Keratinocyte (primary cell): Measurements from ENCODE around the gene C20orf141. TPM values are rescaled to one million over a fixed set of nuclear protein-coding genes. Genes with fewer than 3 reads are reported as not detected.

ENCODE experiments used
- DNase-seq: peaks from one replicate; pipeline ENCODE4 v3.0.0-alpha.2; 2011; ENCODE audit warnings: low read depth, missing footprints, low spot score
- FAIRE-seq: peaks from 2 replicates; lab custom pipeline; 2011; peaks lifted over from hg19 to GRCh38; lab: Jason Lieb, UNC
- H2AFZ ChIP-seq: 2 replicates; pipeline ENCODE4 v1.6.0; 2012; ENCODE audit warnings: low read length, control low read depth, inconsistent platforms; ENCODE audit not compliant: control insufficient read depth
- H3K27ac ChIP-seq: 2 replicates; pipeline ENCODE4 v1.5.1; 2011; ENCODE audit warnings: low read length; ENCODE audit not compliant: control insufficient read depth, insufficient read depth
- H3K27me3 ChIP-seq: 3 replicates; pipeline ENCODE4 v1.6.0; 2011; ENCODE audit warnings: low read length; ENCODE audit not compliant: control insufficient read depth, insufficient read depth; ENCODE audit errors: extremely low read depth
- H3K36me3 ChIP-seq, 2 experiments: 2 replicates in 1 of 2; 3 replicates in 1 of 2; pipeline ENCODE4 v1.5.1; 2011; ENCODE audit warnings: low read length in 2 of 2, mild to moderate bottlenecking in 1 of 2; ENCODE audit not compliant: control insufficient read depth in 2 of 2, insufficient read depth in 2 of 2; ENCODE audit errors: extremely low read depth in 1 of 2
- H3K4me1 ChIP-seq: 3 replicates; pipeline ENCODE4 v1.5.1; 2011; ENCODE audit warnings: low read length; ENCODE audit not compliant: control insufficient read depth, insufficient read depth; ENCODE audit errors: extremely low read depth
- H3K4me2 ChIP-seq: 3 replicates; pipeline ENCODE4 v1.6.0; 2011; ENCODE audit warnings: low read depth, low read length; ENCODE audit not compliant: control insufficient read depth, insufficient read depth; ENCODE audit errors: extremely low read depth
- H3K4me3 ChIP-seq, 3 experiments: fragments of 200-600 bp in 1 of 3; sonication (generic) in 1 of 3; 2 replicates in 2 of 3; 3 replicates in 1 of 3; pipeline ENCODE4 v1.5.1; 2011 to 2016; ENCODE audit warnings: low read length in 3 of 3, mild to moderate bottlenecking in 3 of 3, control low read depth in 2 of 3, inconsistent platforms in 1 of 3, low read depth in 1 of 3, mixed read lengths in 1 of 3, mixed run types in 1 of 3, moderate library complexity in 1 of 3; ENCODE audit not compliant: control insufficient read depth in 2 of 3, insufficient read depth in 2 of 3; ENCODE audit errors: extremely low read depth in 1 of 3
- H3K79me2 ChIP-seq: 2 replicates; pipeline ENCODE4 v1.6.0; 2012; ENCODE audit warnings: low read length; ENCODE audit not compliant: control insufficient read depth, insufficient read depth
- H3K9ac ChIP-seq: 3 replicates; pipeline ENCODE4 v1.6.0; 2011; ENCODE audit warnings: low read length; ENCODE audit not compliant: control insufficient read depth, insufficient read depth; ENCODE audit errors: extremely low read depth
- H3K9me1 ChIP-seq: 3 replicates; pipeline ENCODE4 v1.6.0; 2011; ENCODE audit warnings: low read length; ENCODE audit not compliant: control insufficient read depth, insufficient read depth; ENCODE audit errors: extremely low read depth
- H3K9me3 ChIP-seq: 2 replicates; pipeline ENCODE4 v1.5.1; 2012; ENCODE audit warnings: low read depth, low read length; ENCODE audit not compliant: control insufficient read depth
- H4K20me1 ChIP-seq: 3 replicates; pipeline ENCODE4 v1.6.0; 2011; ENCODE audit warnings: low read length; ENCODE audit not compliant: control insufficient read depth, insufficient read depth; ENCODE audit errors: extremely low read depth
- CTCF ChIP-seq, 3 experiments: IDR thresholded peaks in 1 of 3; conservative IDR thresholded peaks in 1 of 3; optimal IDR thresholded peaks in 1 of 3; 2 replicates in 2 of 3; 3 replicates in 1 of 3; pipeline versions ENCODE3 to v1.5.1; 2011; ENCODE audit warnings: low read length in 3 of 3, mild to moderate bottlenecking in 3 of 3, moderate library complexity in 2 of 3, control low read depth in 1 of 3, inconsistent platforms in 1 of 3; ENCODE audit not compliant: insufficient read depth in 2 of 3; ENCODE audit errors: extremely low read depth in 1 of 3
- EZH2 ChIP-seq: IDR thresholded peaks from one replicate; pipeline ENCODE4 v1.6.1; 2012; ENCODE audit warnings: inconsistent platforms, mild to moderate bottlenecking, low read length, moderate library complexity
- dilution Hi-C: fragments of 300-500 bp; cut with MboI; formaldehyde crosslinking; loops from one replicate; pipeline ENCODE4 v1.7.0; 2020; ENCODE audit warnings: low sequenced_read_pairs; ENCODE audit not compliant: extremely low pct_ligation_motif_present
- polyA plus RNA-seq, 5 experiments: library from polyadenylated mRNA; depleted of rRNA in 3 of 5; stranded (reverse) in 3 of 5; stranded (forward) in 1 of 5; unstranded in 1 of 5; fragments of >200 nt; gene quantifications; 1 replicate in 1 of 5; 2 replicates in 3 of 5; 3 replicates in 1 of 5; pipeline versions ENCODE4 v1.2.1 to v1.2.3, GENCODE V29; 2011 to 2012; ENCODE audit warnings: missing spikeins in 2 of 5, low read depth in 1 of 5, low replicate concordance in 1 of 5

Gene C20orf141
- polyA plus RNA-seq, 1 donor (not counting 4 experiments of a cell fraction or from before 2014, with no cell fraction given): not detected

- Histone ChIP-seq H3K4me3 (no peak overlapping the region), H3K9ac (no peak overlapping the region), H4K20me1 (no peaks in the 10 kb centered on the region), H3K36me3 (no peaks in the 10 kb centered on the region), H3K4me1 (peaks cover 2% of the 10 kb centered on the region), H3K27ac (no peak overlapping the region), H3K27me3 (peaks cover 62% of the 10 kb centered on the region), H2AFZ (no peak overlapping the region), H3K9me1 (no peaks in the 10 kb centered on the region), H3K9me3 (no peaks in the 10 kb centered on the region), H3K4me2 (no peak overlapping the region), H3K79me2 (no peaks in the 10 kb centered on the region)
- DNase-seq: no peak
- dilution Hi-C loops: no loop called here
- no peak for TF ChIP-seq EZH2
- FAIRE-seq: no peak
Measured at GRCh38 chr20:2794202-2794748, 20.5 kb upstream of the C20orf141 start.

- no peaks in the 10 kb centered on the region for H3K9me1 ChIP-seq
- FAIRE-seq: no peak
- no peaks in the 10 kb centered on the region for H3K79me2 ChIP-seq
- no peak for TF ChIP-seq EZH2
- TF ChIP-seq CTCF (optimal IDR thresholded peaks at IDR 0.05 in 1 of 3, IDR thresholded peaks at IDR 0.05 in 1 of 3, conservative IDR thresholded peaks at IDR 0.05 in 1 of 3; ENCODE audit: extremely low read depth in 1 of 3, insufficient read depth in 2 of 3, low read length in 3 of 3): no peak
- peaks cover 63% of the 10 kb centered on the region for H3K27me3 ChIP-seq
- DNase-seq: no peak
- no peaks in the 10 kb centered on the region for H4K20me1 ChIP-seq
- no peaks in the 10 kb centered on the region for H3K9me3 ChIP-seq
- H2AFZ ChIP-seq: no peak overlapping the region
- no peak overlapping the region for H3K4me2 ChIP-seq
- H3K36me3 ChIP-seq: no peaks in the 10 kb centered on the region
- no peak overlapping the region for H3K4me3 ChIP-seq
- dilution Hi-C loops: no loop called here
- no peak overlapping the region for H3K9ac ChIP-seq
- no peak overlapping the region for H3K27ac ChIP-seq
- peaks cover 2% of the 10 kb centered on the region for H3K4me1 ChIP-seq
Measured at GRCh38 chr20:2794866-2795447, 19.8 kb upstream of the C20orf141 start.
